Measurements from ENCODE around the gene DENND2D.

The DENND2D gene

GRCh38 chr1:111199881-111200801 lies at the start of gene DENND2D:
Gene DENND2D (minus strand): TSS chr1:111200646. CDS start chr1:111200459, 187 bp downstream.
- DNase-seq, result peak; percentile 54 to 71

- no peak for DNase-seq
Observed at GRCh38 chr1:111249960-111250359, 49.5 kb upstream of the DENND2D start.

- DNase-seq, result no peak
Observed at GRCh38 chr1:111247125-111247838, 46.8 kb upstream of the DENND2D start.

- DNase-seq, result no peak
Observed at GRCh38 chr1:111242805-111243523, 42.5 kb upstream of the DENND2D start.

- DNase-seq, result no peak
Observed at GRCh38 chr1:111241797-111242196, 41.4 kb upstream of the DENND2D start.

GRCh38 chr1:111238056-111238795 lies 37.8 kb upstream of the DENND2D start:
- no peak for DNase-seq

GRCh38 chr1:111236806-111237205 lies 36.4 kb upstream of the DENND2D start:
- DNase-seq, result no peak

- DNase-seq, result no peak
Observed at GRCh38 chr1:111236379-111236778, 35.9 kb upstream of the DENND2D start.

GRCh38 chr1:111234866-111235265 lies 34.4 kb upstream of the DENND2D start:
- DNase-seq, result no peak

- no peak for DNase-seq
Observed at GRCh38 chr1:111234258-111234657, 33.8 kb upstream of the DENND2D start.

- no peak for DNase-seq
Observed at GRCh38 chr1:111232134-111232533, 31.7 kb upstream of the DENND2D start.

- no peak for DNase-seq
Observed at GRCh38 chr1:111228748-111229126, 28.3 kb upstream of the DENND2D start.

GRCh38 chr1:111227851-111228747 lies 27.7 kb upstream of the DENND2D start:
- DNase-seq, result no peak

GRCh38 chr1:111227434-111227833 lies 27.0 kb upstream of the DENND2D start, which contains the start of gene CHI3L2:
Gene CHI3L2 (plus strand): TSS chr1:111227713. CDS start chr1:111227730, 17 bp downstream.
- DNase-seq, result no peak

GRCh38 chr1:111225717-111226400 lies 25.4 kb upstream of the DENND2D start:
- DNase-seq, result peak in 1 of 2 donors; percentile 41

GRCh38 chr1:111225091-111225490 lies 24.6 kb upstream of the DENND2D start:
- no peak for DNase-seq

- no peak for DNase-seq
Observed at GRCh38 chr1:111223126-111223685, 22.8 kb upstream of the DENND2D start.

GRCh38 chr1:111222308-111223125 lies 22.1 kb upstream of the DENND2D start:
- peak; percentile 73 to 80 for DNase-seq

GRCh38 chr1:111221633-111222291 lies 21.3 kb upstream of the DENND2D start:
- peak; percentile 51 to 69 for DNase-seq
